ENCODE results near the gene AKR1B1.
A peak's percentile ranks its signal among the peaks of the same experiment; 100 is the strongest.
"Not testable (repeated sequence)": the region's sequence is repeated elsewhere in the genome, so short reads cannot be mapped to it uniquely, and the experiment has no call there.

AKR1B1 gene

GRCh38 chr7:134458806-134459698, at the start of gene AKR1B1:
Gene AKR1B1 (minus strand): TSS chr7:134459100. CDS start chr7:134459062, 38 bp downstream.
- peak; percentile 95 for DNase-seq

- DNase-seq = no peak
These were observed 47.0 kb upstream of the AKR1B1 start for GRCh38 chr7:134505856-134506255.

- DNase-seq = no peak
These were observed 45.8 kb upstream of the AKR1B1 start for GRCh38 chr7:134504660-134505164.

- no peak for DNase-seq
These were observed 43.8 kb upstream of the AKR1B1 start for GRCh38 chr7:134502463-134503371.

- no peak for DNase-seq
These were observed 42.1 kb upstream of the AKR1B1 start for GRCh38 chr7:134500982-134501381.

GRCh38 chr7:134500406-134500805, 41.5 kb upstream of the AKR1B1 start:
- DNase-seq = no peak

- no peak for DNase-seq
These were observed 36.6 kb upstream of the AKR1B1 start for GRCh38 chr7:134495546-134495945.

GRCh38 chr7:134493091-134493490, 34.2 kb upstream of the AKR1B1 start:
- no peak for DNase-seq

GRCh38 chr7:134487721-134488120, 28.8 kb upstream of the AKR1B1 start:
- not testable (repeated sequence) for DNase-seq

GRCh38 chr7:134485203-134485602, 26.3 kb upstream of the AKR1B1 start:
- no peak for DNase-seq

- DNase-seq = no peak
These were observed 24.4 kb upstream of the AKR1B1 start for GRCh38 chr7:134483296-134483695.

- DNase-seq = no peak
These were observed 24.0 kb upstream of the AKR1B1 start for GRCh38 chr7:134482858-134483257.

GRCh38 chr7:134481167-134481566, 22.3 kb upstream of the AKR1B1 start:
- DNase-seq = no peak

- no peak for DNase-seq
These were observed 21.8 kb upstream of the AKR1B1 start for GRCh38 chr7:134480730-134481129.

GRCh38 chr7:134480202-134480601, 21.3 kb upstream of the AKR1B1 start:
- DNase-seq = no peak

GRCh38 chr7:134478707-134479106, 19.8 kb upstream of the AKR1B1 start:
- no peak for DNase-seq

GRCh38 chr7:134477954-134478353, 19.1 kb upstream of the AKR1B1 start:
- no peak for DNase-seq

GRCh38 chr7:134476044-134476443, 17.1 kb upstream of the AKR1B1 start:
- no peak for DNase-seq

- no peak for DNase-seq
These were observed 15.9 kb upstream of the AKR1B1 start for GRCh38 chr7:134474828-134475227.

- DNase-seq = no peak
These were observed 15.0 kb upstream of the AKR1B1 start for GRCh38 chr7:134473861-134474291.

- no peak for DNase-seq
These were observed 13.8 kb upstream of the AKR1B1 start for GRCh38 chr7:134472572-134473244.

GRCh38 chr7:134470864-134471263, 12.0 kb upstream of the AKR1B1 start:
- DNase-seq = no peak

GRCh38 chr7:134469622-134470021, 10.7 kb upstream of the AKR1B1 start:
- DNase-seq = no peak
